Liver (tissue), 9 donors: ENCODE data around the gene PAMR1. TPM values are rescaled to one million over a fixed set of nuclear protein-coding genes. Genes with fewer than 3 reads are reported as not detected.

Experiments
- DNase-seq: peaks from one replicate; pipeline ENCODE4 v3.0.0-alpha.2; 2017; ENCODE audit warnings: low spot score
- H3K27ac ChIP-seq, 2 donors: one replicate each; pipeline ENCODE4 v1.7.0; 2013; ENCODE audit warnings: inconsistent platforms in 2 of 2, low read length in 2 of 2, control low read depth in 1 of 2, low read depth in 1 of 2, mild to moderate bottlenecking in 1 of 2
- H3K27me3 ChIP-seq, 4 donors: one replicate each; pipeline versions ENCODE4 v1.6.1 to v1.7.0; 2013; ENCODE audit warnings: low read length in 3 of 4, inconsistent platforms in 1 of 4, mild to moderate bottlenecking in 1 of 4, moderate library complexity in 1 of 4; ENCODE audit not compliant: control insufficient read depth in 4 of 4, insufficient read depth in 4 of 4
- H3K36me3 ChIP-seq, 4 donors: one replicate each; pipeline versions ENCODE4 v1.6.1 to v1.7.0; 2013; ENCODE audit warnings: low read length in 3 of 4, mild to moderate bottlenecking in 3 of 4, low read depth in 1 of 4, moderate library complexity in 1 of 4; ENCODE audit not compliant: control insufficient read depth in 4 of 4, insufficient read depth in 3 of 4
- H3K4me1 ChIP-seq, 4 donors: one replicate each; pipeline versions ENCODE4 v1.6.1 to v1.7.0; 2013; ENCODE audit warnings: low read length in 3 of 4, mild to moderate bottlenecking in 3 of 4, moderate library complexity in 1 of 4; ENCODE audit not compliant: control insufficient read depth in 4 of 4, insufficient read depth in 4 of 4
- H3K4me3 ChIP-seq, 3 donors: one replicate each; pipeline versions ENCODE4 v1.6.1 to v1.7.0; 2013; ENCODE audit warnings: low read length in 3 of 3, control low read depth in 1 of 3, low read depth in 1 of 3, mild to moderate bottlenecking in 1 of 3
- H3K9ac ChIP-seq, 2 donors: one replicate each; pipeline ENCODE4 v1.7.0; 2013; ENCODE audit warnings: low read length in 2 of 2, mild to moderate bottlenecking in 2 of 2, moderate library complexity in 2 of 2, control low read depth in 1 of 2, low read depth in 1 of 2
- H3K9me3 ChIP-seq, 4 donors: one replicate each; pipeline versions ENCODE4 v1.6.1 to v1.7.0; 2013; ENCODE audit warnings: low read length in 3 of 4; ENCODE audit not compliant: control insufficient read depth in 4 of 4
- CTCF ChIP-seq: fragments of 150-350 bp; IDR thresholded peaks from 2 replicates; pipeline ENCODE4 v1.5.1; 2017; ENCODE audit warnings: improper control_type of control experiment, low read depth, low read length; ENCODE audit not compliant: missing input control
- EGR1 ChIP-seq, 2 donors: IDR thresholded peaks; 2 replicates each; pipeline ENCODE4 v1.6.1; 2016 to 2018; ENCODE audit warnings: antibody characterized with exemption in 2 of 2, low read depth in 2 of 2
- FOXA1 ChIP-seq: IDR thresholded peaks from 2 replicates; pipeline ENCODE4 v1.6.1; 2016; ENCODE audit warnings: antibody characterized with exemption
- FOXA2 ChIP-seq: IDR thresholded peaks from 2 replicates; pipeline ENCODE4 v1.6.1; 2016; ENCODE audit warnings: antibody characterized with exemption
- GABPA ChIP-seq, 2 donors: IDR thresholded peaks in 1 of 2; conservative IDR thresholded peaks in 1 of 2; 2 replicates each; pipeline ENCODE4 v1.6.1; 2016; ENCODE audit warnings: antibody characterized with exemption in 2 of 2, mild to moderate bottlenecking in 1 of 2, moderate library complexity in 1 of 2
- HNF4A ChIP-seq, 2 donors: conservative IDR thresholded peaks; 2 replicates each; pipeline ENCODE4 v1.6.1; 2016; ENCODE audit warnings: antibody characterized with exemption in 2 of 2, mild to moderate bottlenecking in 2 of 2
- JUND ChIP-seq, 2 donors: IDR thresholded peaks; 2 replicates each; pipeline ENCODE4 v1.6.1; 2016; ENCODE audit warnings: antibody characterized with exemption in 2 of 2
- NR2F2 ChIP-seq: IDR thresholded peaks from 2 replicates; pipeline ENCODE4 v1.6.1; 2016; ENCODE audit warnings: antibody characterized with exemption
- REST ChIP-seq: IDR thresholded peaks from 2 replicates; pipeline ENCODE4 v1.6.1; 2016; ENCODE audit warnings: antibody characterized with exemption, mild to moderate bottlenecking
- RXRA ChIP-seq, 2 donors: IDR thresholded peaks; 2 replicates each; pipeline ENCODE4 v1.6.1; 2017 to 2018; ENCODE audit warnings: antibody characterized with exemption in 2 of 2, mild to moderate bottlenecking in 1 of 2
- SP1 ChIP-seq: IDR thresholded peaks from 2 replicates; pipeline ENCODE4 v1.6.1; 2018; ENCODE audit warnings: antibody characterized with exemption, mild to moderate bottlenecking
- TAF1 ChIP-seq: conservative IDR thresholded peaks from 2 replicates; pipeline ENCODE4 v1.6.1; 2016; ENCODE audit warnings: antibody characterized with exemption, mild to moderate bottlenecking
- WGBS: extraction: QIAGEN DNeasy Blood & Tissue Kit; methylation state at CpG from one replicate; pipeline ENCODE4 v1.1.7; 2013; 5-methylcytosine and 5-hydroxymethylcytosine counted together
- polyA plus RNA-seq, 2 donors: library from polyadenylated mRNA; stranded (reverse) in 1 of 2; unstranded in 1 of 2; fragments of 200-250 nt in 1 of 2; fragments of >200 nt in 1 of 2; fragmentation: Nextera tagmentation in 1 of 2; extraction: Ambion mirVana in 1 of 2; gene quantifications; one replicate each; pipeline versions ENCODE4 v1.2.1 to v1.2.3, GENCODE V29; 2013 to 2015
- total RNA-seq, 2 donors: library from RNA; depleted of rRNA; stranded (reverse); fragments of >200 nt; gene quantifications; one replicate each; pipeline ENCODE4 v1.2.3, GENCODE V29; 2014
- TF ChIP-seq, protein P1 (sequence below): IDR thresholded peaks from 2 replicates; pipeline ENCODE4 v1.6.1; 2016; ENCODE audit warnings: antibody characterized with exemption
- TF ChIP-seq, protein P2 (sequence below): IDR thresholded peaks from 2 replicates; pipeline ENCODE4 v1.6.1; 2016; ENCODE audit warnings: antibody characterized with exemption
- donor health status: healthy.
- donor health status: healthy.
- donor health status: healthy.
- donor health status: healthy.
- donor health status: healthy.

The PAMR1 gene
- total and polyA plus RNA-seq, 4 donors = 2.0 to 5.0 (median 2.8) TPM

- no peak for DNase-seq
- no peak for TF ChIP-seq NR2F2
- Histone ChIP-seq H3K9ac (no peak overlapping the region), H3K36me3 (no peaks in the 10 kb centered on the region), H3K27ac (no peak overlapping the region), H3K9me3 (no peaks in the 10 kb centered on the region), H3K4me1 (no peaks in the 10 kb centered on the region), H3K27me3 (peaks cover 0 to 3% (median 0%) of the 10 kb centered on the region in 4 donors), H3K4me3 (no peak overlapping the region)
- 48% methylated on average over 1 of the region's 1 CpG for WGBS
Observed at GRCh38 chr11:35496416-35496815, 29.0 kb downstream of the PAMR1 start.

GRCh38 chr11:35494957-35495490, 30.4 kb downstream of the PAMR1 start:
- H3K27me3 ChIP-seq = peaks cover 0 to 3% (median 0%) of the 10 kb centered on the region in 4 donors
- no peaks in the 10 kb centered on the region for H3K36me3 ChIP-seq
- no peak overlapping the region for H3K27ac ChIP-seq
- 93% methylated on average over 5 of the region's 5 CpGs for WGBS
- no peaks in the 10 kb centered on the region for H3K4me1 ChIP-seq
- no peak overlapping the region for H3K9ac ChIP-seq
- H3K9me3 ChIP-seq = no peaks in the 10 kb centered on the region
- H3K4me3 ChIP-seq = no peak overlapping the region
- no peak for DNase-seq
- TF ChIP-seq, protein P1, sequence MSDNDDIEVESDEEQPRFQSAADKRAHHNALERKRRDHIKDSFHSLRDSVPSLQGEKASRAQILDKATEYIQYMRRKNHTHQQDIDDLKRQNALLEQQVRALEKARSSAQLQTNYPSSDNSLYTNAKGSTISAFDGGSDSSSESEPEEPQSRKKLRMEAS = no peak
- no peak for TF ChIP-seq RXRA (IDR thresholded peaks at IDR 0.05)

DNA sequence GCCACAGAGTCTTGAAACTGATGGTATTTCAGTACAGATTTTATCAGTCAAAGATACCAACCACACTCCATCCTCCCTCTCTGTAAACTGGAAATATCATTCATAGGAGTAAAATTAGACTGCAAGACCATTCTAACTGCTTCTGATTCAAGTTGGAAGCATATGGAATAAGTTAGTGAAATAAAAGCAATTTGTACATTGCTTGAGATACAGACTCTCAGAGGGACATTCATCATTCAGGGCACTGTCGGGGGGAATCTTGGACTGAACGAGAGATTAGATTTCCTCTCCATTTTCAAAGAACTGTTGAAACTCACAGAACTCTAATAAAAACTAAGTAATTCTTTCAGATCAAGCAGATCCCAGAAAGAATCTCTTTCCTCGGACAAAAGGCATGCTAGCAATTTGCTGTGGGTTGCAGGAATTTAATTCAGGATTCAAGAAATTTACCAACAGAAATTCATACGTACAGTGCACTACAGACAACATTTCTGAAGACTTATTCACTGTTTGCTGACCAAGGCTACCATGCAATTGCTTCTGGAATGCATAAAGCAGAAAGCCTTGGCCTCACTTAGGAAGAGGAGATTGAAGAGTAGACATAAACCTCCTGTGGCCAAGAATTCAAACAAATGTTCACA, 34.1 kb downstream of the PAMR1 start:
- no peak for DNase-seq
- H3K9ac ChIP-seq = no peak overlapping the region
- H3K4me3 ChIP-seq = no peak overlapping the region
- 78% methylated on average over 4 of the region's 4 CpGs for WGBS
- H3K9me3 ChIP-seq = no peaks in the 10 kb centered on the region
- peaks cover 0 to 3% (median 0%) of the 10 kb centered on the region in 4 donors for H3K27me3 ChIP-seq
- H3K4me1 ChIP-seq = no peaks in the 10 kb centered on the region
- no peak overlapping the region for H3K27ac ChIP-seq
- H3K36me3 ChIP-seq = no peaks in the 10 kb centered on the region
- TF ChIP-seq CTCF (no peak), REST (no peak), HNF4A (conservative IDR thresholded peaks at IDR 0.05) (no peak), EGR1 (IDR thresholded peaks at IDR 0.05; ENCODE audit: low read depth in 2 of 2) (no peak), GABPA (IDR thresholded peaks at IDR 0.05 in 1 of 2, conservative IDR thresholded peaks at IDR 0.05 in 1 of 2) (no peak), FOXA1 (no peak), JUND (IDR thresholded peaks at IDR 0.05) (no peak), FOXA2 (no peak), TAF1 (no peak), RXRA (IDR thresholded peaks at IDR 0.05) (no peak), SP1 (no peak)
- TF ChIP-seq, protein P2, sequence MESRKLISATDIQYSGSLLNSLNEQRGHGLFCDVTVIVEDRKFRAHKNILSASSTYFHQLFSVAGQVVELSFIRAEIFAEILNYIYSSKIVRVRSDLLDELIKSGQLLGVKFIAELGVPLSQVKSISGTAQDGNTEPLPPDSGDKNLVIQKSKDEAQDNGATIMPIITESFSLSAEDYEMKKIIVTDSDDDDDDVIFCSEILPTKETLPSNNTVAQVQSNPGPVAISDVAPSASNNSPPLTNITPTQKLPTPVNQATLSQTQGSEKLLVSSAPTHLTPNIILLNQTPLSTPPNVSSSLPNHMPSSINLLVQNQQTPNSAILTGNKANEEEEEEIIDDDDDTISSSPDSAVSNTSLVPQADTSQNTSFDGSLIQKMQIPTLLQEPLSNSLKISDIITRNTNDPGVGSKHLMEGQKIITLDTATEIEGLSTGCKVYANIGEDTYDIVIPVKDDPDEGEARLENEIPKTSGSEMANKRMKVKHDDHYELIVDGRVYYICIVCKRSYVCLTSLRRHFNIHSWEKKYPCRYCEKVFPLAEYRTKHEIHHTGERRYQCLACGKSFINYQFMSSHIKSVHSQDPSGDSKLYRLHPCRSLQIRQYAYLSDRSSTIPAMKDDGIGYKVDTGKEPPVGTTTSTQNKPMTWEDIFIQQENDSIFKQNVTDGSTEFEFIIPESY = no peak
